AG09319 (cell line): Measurements from ENCODE around the gene RGSL1.
"Not testable (repeated sequence)": the region's sequence is repeated elsewhere in the genome, so short reads cannot be mapped to it uniquely, and the experiment has no call there.

ENCODE experiments used
- DNase-seq: peaks from one replicate; pipeline ENCODE4 v3.0.0-alpha.2; 2010; ENCODE audit warnings: low read depth; ENCODE audit errors: extremely low read depth
- CTCF ChIP-seq: IDR thresholded peaks from 2 replicates; pipeline ENCODE4 v1.5.1; 2011; ENCODE audit warnings: low read depth, mild to moderate bottlenecking, inconsistent platforms, low read length, moderate library complexity

Gene RGSL1

GRCh38 chr1:182495002-182495401 lies 45.1 kb downstream of the RGSL1 start:
- no peak for DNase-seq
- no peak for TF ChIP-seq CTCF

GRCh38 chr1:182495693-182496092 lies 45.7 kb downstream of the RGSL1 start:
- TF ChIP-seq CTCF = no peak
- no peak for DNase-seq

GRCh38 chr1:182507685-182508084 lies 57.7 kb downstream of the RGSL1 start:
- no peak for DNase-seq
- no peak for TF ChIP-seq CTCF

- no peak for DNase-seq
Observed at GRCh38 chr1:182515556-182515955, 65.6 kb downstream of the RGSL1 start.

GRCh38 chr1:182520736-182521135 lies 70.8 kb downstream of the RGSL1 start:
- no peak for DNase-seq
- no peak for TF ChIP-seq CTCF

More at GRCh38 chr1:182515556-182515955, 65.6 kb downstream of the RGSL1 start:
- no peak for TF ChIP-seq CTCF

GRCh38 chr1:182525342-182525741 lies 75.4 kb downstream of the RGSL1 start:
- no peak for DNase-seq

GRCh38 chr1:182527680-182528079 lies 77.7 kb downstream of the RGSL1 start:
- no peak for TF ChIP-seq CTCF
- no peak for DNase-seq

More at GRCh38 chr1:182525342-182525741, 75.4 kb downstream of the RGSL1 start:
- no peak for TF ChIP-seq CTCF

GRCh38 chr1:182528206-182528605 lies 78.3 kb downstream of the RGSL1 start:
- not testable (repeated sequence) for DNase-seq
